Ascending aorta (tissue), 2 donors: ENCODE measurements around the gene TNFAIP2. TPM values are rescaled to one million over a fixed set of nuclear protein-coding genes. Genes with fewer than 3 reads are reported as not detected.

Source experiments
- DNase-seq, 2 donors: peaks; one replicate each; pipeline ENCODE4 v3.0.0-alpha.2; 2019; ENCODE audit warnings: low spot score in 2 of 2
- H3K27ac ChIP-seq, 2 donors: fragments of 200-600 bp; sonication (generic); one replicate each; pipeline ENCODE4 v1.5.1; 2016 to 2017; ENCODE audit warnings: mild to moderate bottlenecking in 1 of 2
- H3K27me3 ChIP-seq: fragments of 200-600 bp; sonication (generic); one replicate; pipeline ENCODE4 v1.5.1; 2017
- H3K36me3 ChIP-seq, 2 donors: fragments of 200-600 bp; sonication (generic); one replicate each; pipeline ENCODE4 v1.5.1; 2016
- H3K4me1 ChIP-seq, 2 donors: fragments of 200-600 bp; sonication (generic); one replicate each; pipeline ENCODE4 v1.5.1; 2016 to 2017; ENCODE audit warnings: mild to moderate bottlenecking in 1 of 2
- H3K4me3 ChIP-seq, 2 donors: fragments of 200-600 bp; sonication (generic); one replicate each; pipeline ENCODE4 v1.5.1; 2016 to 2017; ENCODE audit warnings: mild to moderate bottlenecking in 1 of 2
- H3K9me3 ChIP-seq, 2 donors: fragments of 200-600 bp; sonication (generic); one replicate each; pipeline ENCODE4 v1.5.1; 2016
- CTCF ChIP-seq, 3 experiments: fragments of 200-600 bp in 2 of 3; fragments of 450-650 bp in 1 of 3; sonication (generic) in 2 of 3; IDR thresholded peaks; one replicate each; pipeline ENCODE4 v1.5.1; 2016 to 2019; ENCODE audit warnings: antibody characterized with exemption in 3 of 3, mild to moderate bottlenecking in 1 of 3, moderate library complexity in 1 of 3
- intact Hi-C: fragments of 100-400 bp; cut with DNase I; formaldehyde crosslinking; loops from one replicate; pipeline ENCODE4 v1.15.1; 2023
- total RNA-seq: library from RNA; depleted of rRNA; stranded (reverse); fragments of >200 nt; gene quantifications from one replicate; pipeline ENCODE4 v1.1.0, GENCODE V29; 2016

TNFAIP2 gene
- total RNA-seq, 1 donor from 2014 or later = 133 TPM

- TF ChIP-seq CTCF (IDR thresholded peaks at IDR 0.05) = peak; percentile 40 to 52 (median 42)
- Histone ChIP-seq H3K36me3 (no peaks in the 10 kb centered on the region), H3K4me1 (peaks cover 0 to 3% of the 10 kb centered on the region in 2 donors), H3K9me3 (no peaks in the 10 kb centered on the region), H3K27me3 (peaks cover 5% of the 10 kb centered on the region), H3K27ac (no peak overlapping the region), H3K4me3 (no peak overlapping the region)
- DNase-seq = no peak
- intact Hi-C loops = loop anchor here (2.0 kb wide), 1 partner anchor 81 kb away; no protein-coding TSS in a partner anchor
These were observed 62.1 kb downstream of the TNFAIP2 start for GRCh38 chr14:103185051-103186029.

GRCh38 chr14:103186241-103186822 is 63.1 kb downstream of the TNFAIP2 start:
- Histone ChIP-seq H3K27ac (no peak overlapping the region), H3K9me3 (no peaks in the 10 kb centered on the region), H3K4me1 (peaks cover 0 to 3% of the 10 kb centered on the region in 2 donors), H3K4me3 (no peak overlapping the region), H3K36me3 (no peaks in the 10 kb centered on the region), H3K27me3 (peaks cover 5% of the 10 kb centered on the region)
- intact Hi-C loops = no loop called here
- DNase-seq = no peak
- TF ChIP-seq CTCF (IDR thresholded peaks at IDR 0.05) = no peak

Other genes with a start within 250 kb of the TNFAIP2 start
- gene AMN, start 200.8 kb upstream of the TNFAIP2 start, total RNA-seq = 0.32 TPM
- gene CDC42BPB, start 65.9 kb upstream of the TNFAIP2 start, total RNA-seq = 96.5 TPM
- gene LBHD2, start 39.3 kb upstream of the TNFAIP2 start, total RNA-seq = not detected
- gene EXOC3L4, start 28.7 kb upstream of the TNFAIP2 start, total RNA-seq = not detected
- 85.5 TPM for gene EIF5, start 210.8 kb downstream of the TNFAIP2 start, total RNA-seq